ENCODE results near the gene ABHD15. TPM values are rescaled to one million over a fixed set of nuclear protein-coding genes. Genes with fewer than 3 reads are reported as not detected.
A peak's percentile ranks its signal among the peaks of the same experiment; 100 is the strongest.

The ABHD15 gene
- total RNA-seq, 1 donor from 2014 or later = 20.1 TPM

DNA sequence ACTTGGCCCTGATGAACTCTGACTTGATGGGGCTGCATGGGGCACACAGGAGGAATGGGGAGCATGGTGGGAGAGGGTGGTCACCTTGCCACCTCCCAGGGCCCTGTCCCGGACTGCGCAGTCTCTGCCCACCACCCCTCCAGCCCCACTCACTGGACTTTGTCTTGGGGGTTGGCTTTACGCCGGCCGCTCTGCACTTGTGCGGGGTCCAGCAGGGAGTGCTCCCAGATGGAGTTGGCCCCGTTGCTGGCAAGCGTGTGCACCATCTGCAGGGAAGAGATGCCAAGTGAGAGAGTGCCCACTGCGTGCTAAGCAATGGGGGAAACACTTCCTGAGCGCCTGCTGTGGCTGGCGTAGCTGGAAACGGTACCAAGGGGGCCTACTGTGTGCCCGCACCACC lies 15.9 kb upstream of the ABHD15 start:
- Mint-ChIP-seq H3K4me1 (peaks cover 33% of the 10 kb centered on the region), H3K9me3 (no peaks in the 10 kb centered on the region), H3K36me3 (ENCODE audit: low read depth) (peaks cover 32% of the 10 kb centered on the region), H3K27me3 (no peaks in the 10 kb centered on the region), H3K4me3 (no peak overlapping the region), H3K27ac (no peak overlapping the region)
- no peak for DNase-seq
- intact Hi-C loops (cut with micrococcal nuclease) = loop anchor here (5.0 kb wide), 1 partner anchor 195 kb away; no protein-coding TSS in a partner anchor

DNA sequence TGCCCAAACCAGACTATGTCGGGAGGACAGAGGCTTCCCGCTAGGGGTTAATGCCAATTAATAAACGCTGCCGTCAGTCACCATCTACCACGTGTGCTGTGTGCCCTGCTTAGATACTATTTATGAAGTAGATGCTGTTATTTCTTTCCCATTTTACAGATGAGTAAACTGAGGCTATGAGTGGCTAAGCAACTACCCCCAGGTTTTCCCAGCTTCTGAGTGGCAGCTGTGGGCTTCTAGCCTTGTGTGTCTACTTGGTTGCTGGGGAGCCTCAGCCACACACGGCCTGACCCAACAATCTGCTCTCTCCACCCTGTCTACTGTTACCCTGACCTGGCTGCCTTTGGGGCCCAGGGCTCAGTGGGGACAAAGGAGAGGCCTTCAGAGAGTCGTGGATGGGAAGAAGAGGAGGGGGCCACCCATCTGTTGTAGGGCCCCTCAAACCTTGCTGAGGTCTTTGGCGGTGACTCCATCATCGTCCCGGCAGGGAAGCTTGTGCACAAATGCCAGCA lies 15.5 kb upstream of the ABHD15 start:
- peaks cover 35% of the 10 kb centered on the region for H3K36me3 Mint-ChIP-seq (ENCODE audit: low read depth)
- H3K27ac Mint-ChIP-seq = peak overlapping the region; percentile 43
- H3K4me3 Mint-ChIP-seq = no peak overlapping the region
- no peak for DNase-seq
- no peaks in the 10 kb centered on the region for H3K9me3 Mint-ChIP-seq
- intact Hi-C loops (cut with micrococcal nuclease) = loop anchor here (5.0 kb wide), 1 partner anchor 195 kb away; no protein-coding TSS in a partner anchor
- no peaks in the 10 kb centered on the region for H3K27me3 Mint-ChIP-seq
- peaks cover 28% of the 10 kb centered on the region for H3K4me1 Mint-ChIP-seq

DNA sequence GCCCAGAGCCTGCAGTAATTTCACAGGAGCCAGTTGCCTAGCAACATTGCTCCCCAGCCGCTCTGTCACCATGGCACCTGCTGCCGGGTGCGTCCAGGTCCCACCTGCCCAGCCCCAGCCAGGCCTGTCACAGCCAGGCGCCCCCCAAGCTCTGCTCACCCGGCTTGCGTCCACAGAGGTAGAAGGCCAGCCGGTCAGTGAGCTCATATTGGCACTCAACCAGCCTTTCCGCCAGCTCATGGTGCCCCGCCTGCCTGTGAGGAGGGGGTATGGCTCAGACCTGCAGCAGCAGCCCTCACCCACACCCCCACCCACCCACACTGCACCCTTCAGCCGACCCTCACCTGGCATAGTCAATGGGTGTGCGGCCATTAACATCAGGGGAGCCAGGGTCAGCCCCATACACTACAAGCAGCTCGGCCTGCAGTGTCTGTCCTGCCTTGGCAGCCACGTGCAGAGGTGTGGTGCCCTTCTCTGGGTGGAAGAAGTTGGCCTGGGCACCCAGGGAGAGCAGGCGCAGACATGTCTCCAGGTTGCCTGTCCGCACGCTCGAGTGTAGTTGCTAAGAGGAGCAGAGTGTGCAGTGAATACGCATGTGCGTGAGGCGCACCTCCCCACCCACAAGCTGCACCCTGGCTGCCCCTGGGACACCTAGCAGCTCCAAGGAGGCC lies 14.9 kb upstream of the ABHD15 start:
- Mint-ChIP-seq H3K9me3 (no peaks in the 10 kb centered on the region), H3K4me1 (peaks cover 25% of the 10 kb centered on the region), H3K27me3 (no peaks in the 10 kb centered on the region), H3K27ac (no peak overlapping the region), H3K36me3 (ENCODE audit: low read depth) (peaks cover 35% of the 10 kb centered on the region), H3K4me3 (no peak overlapping the region)
- DNase-seq = no peak
- intact Hi-C loops (cut with micrococcal nuclease) = loop anchor here (5.0 kb wide), 1 partner anchor 196 kb away; no protein-coding TSS in a partner anchor

DNA sequence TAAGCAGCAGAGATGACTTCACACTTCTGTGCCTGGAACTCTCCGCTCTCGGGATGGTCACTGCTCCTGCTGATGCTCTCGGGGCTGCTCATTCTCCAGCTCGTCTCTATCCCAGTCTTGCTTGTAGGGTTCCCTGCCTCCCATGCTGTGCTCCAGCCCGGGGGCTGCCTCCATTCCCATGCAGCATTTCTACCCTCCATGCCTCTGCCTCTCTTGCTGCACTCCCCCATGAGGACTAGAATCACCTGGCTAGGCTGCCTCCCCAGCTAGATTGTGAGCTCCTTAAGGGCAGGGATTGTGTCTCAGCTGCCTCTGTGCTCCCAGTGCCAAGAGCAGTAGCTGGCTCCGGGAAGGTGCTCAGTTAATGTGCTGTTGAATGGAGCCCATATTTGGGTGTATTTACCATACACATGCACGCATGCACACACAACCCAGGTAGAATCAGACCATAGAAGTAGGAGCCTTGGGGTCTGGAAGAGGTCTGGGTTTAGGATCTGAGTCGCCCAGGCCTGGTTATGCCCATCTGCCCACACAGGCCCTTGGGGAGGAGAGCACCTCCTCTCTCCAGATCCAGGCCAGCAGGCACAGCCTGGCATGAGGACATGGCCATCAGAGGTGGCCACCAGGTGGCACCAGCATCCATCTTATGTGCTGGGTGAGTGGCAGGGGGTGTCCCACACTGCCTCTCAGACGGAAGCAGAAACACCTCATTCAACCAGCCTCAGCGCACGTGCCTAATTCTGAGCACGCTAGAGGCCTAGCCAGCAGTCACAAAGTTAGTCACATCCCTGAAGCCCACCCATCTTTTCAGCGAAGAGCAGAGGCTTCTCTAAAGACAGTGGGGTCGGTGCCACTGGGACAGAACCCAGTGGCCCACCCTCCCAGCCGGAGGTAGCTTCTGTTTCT lies 13.3 kb upstream of the ABHD15 start:
- H3K9me3 Mint-ChIP-seq = no peaks in the 10 kb centered on the region
- H3K36me3 Mint-ChIP-seq (ENCODE audit: low read depth) = peaks cover 44% of the 10 kb centered on the region
- DNase-seq = peak; percentile 96
- no peaks in the 10 kb centered on the region for H3K27me3 Mint-ChIP-seq
- H3K27ac Mint-ChIP-seq = peak overlapping the region; percentile 82
- H3K4me3 Mint-ChIP-seq = no peak overlapping the region
- intact Hi-C loops (cut with micrococcal nuclease) = loop anchor here (1.0 to 5.0 kb wide), 3 partner anchors 11 to 197 kb away; no protein-coding TSS in a partner anchor
- peaks cover 13% of the 10 kb centered on the region for H3K4me1 Mint-ChIP-seq

DNA sequence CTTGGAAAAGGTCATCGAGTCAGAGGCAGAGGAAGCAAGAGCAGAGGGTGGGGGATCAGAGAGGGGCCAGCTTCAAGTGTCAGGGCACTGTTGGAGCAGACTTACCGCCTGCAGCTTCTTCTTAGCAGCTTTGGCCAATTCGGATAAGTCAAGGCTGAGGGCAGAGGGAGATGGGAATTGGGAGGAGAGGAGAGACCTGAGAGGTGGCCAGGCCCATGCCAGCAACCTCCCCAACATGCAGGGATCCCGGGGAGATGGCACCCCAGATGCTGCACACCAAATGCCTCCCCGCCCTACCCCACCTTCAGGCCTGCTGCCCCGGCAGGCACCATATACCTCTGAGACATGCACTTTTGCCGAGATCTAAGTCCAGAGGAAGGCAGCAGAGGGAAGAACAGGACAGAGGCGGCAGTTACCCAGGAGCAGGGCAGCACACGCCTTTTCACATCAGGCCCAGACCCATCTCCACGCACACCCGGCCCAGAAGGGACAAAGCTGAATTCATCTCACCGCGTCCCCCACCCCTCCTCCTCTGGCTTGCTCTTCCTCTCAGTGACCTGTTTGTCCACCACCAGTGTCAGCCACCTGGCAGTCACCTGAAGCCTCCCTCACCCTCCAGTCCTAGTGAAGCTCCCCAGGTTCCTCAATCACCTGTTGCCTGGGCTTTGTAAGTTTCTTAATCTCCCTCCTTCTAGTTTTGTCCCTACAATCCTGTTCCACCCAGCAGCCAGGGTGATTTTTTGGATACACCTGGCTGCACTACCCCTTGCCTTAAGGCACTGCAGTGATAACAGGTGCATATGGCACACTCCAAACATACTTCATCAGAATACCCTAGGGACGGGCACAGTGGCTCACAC lies 12.0 kb upstream of the ABHD15 start:
- Mint-ChIP-seq H3K9me3 (no peaks in the 10 kb centered on the region), H3K27ac (no peak overlapping the region), H3K4me3 (no peak overlapping the region), H3K4me1 (peaks cover 5% of the 10 kb centered on the region), H3K27me3 (no peaks in the 10 kb centered on the region), H3K36me3 (ENCODE audit: low read depth) (peaks cover 55% of the 10 kb centered on the region)
- no peak for DNase-seq
- intact Hi-C loops (cut with micrococcal nuclease) = no loop called here

DNA sequence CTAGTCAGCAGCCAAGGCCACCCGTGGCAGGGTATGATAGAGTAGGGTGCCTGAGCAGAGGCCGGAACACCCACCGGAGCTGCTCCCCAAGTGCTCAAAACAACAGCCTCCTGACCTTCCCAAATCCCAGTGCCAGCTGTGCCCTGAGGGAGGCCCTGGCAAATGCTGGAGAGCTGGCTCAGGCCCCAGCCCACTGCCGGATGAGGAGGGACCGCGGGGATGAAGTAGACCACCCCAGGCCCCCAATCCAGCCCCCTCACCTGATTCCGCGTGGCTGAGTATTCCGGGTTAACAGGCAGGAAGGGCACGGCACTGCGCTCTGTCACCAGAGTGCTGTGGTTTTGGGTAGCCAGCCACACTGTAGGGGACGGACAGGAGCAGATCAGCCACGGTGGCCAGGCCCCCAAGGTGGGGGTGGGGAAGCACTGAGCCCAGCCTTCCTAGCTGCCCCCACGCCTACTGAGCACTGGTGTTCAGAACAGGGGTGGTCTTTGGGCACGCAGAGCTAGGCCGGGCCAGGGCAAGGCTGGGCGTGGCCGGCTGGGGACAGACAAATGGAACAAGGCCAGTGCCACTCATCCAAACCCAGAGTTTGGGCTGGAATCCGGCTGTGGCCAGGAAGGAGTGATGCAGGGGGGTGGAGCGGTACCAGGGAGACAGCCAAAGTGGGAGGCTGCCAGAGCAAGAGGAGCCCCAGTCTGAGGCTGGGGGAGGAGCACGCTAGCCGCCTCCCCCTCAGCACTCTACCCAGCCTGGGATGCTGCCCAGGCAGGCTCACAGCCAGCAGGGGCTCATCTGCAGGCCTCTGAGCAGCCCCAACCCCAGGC lies 10.8 kb upstream of the ABHD15 start:
- peaks cover 6% of the 10 kb centered on the region for H3K4me1 Mint-ChIP-seq
- no peak overlapping the region for H3K27ac Mint-ChIP-seq
- peaks cover 49% of the 10 kb centered on the region for H3K36me3 Mint-ChIP-seq (ENCODE audit: low read depth)
- intact Hi-C loops (cut with micrococcal nuclease) = no loop called here
- H3K27me3 Mint-ChIP-seq = no peaks in the 10 kb centered on the region
- no peak for DNase-seq
- H3K9me3 Mint-ChIP-seq = no peaks in the 10 kb centered on the region
- no peak overlapping the region for H3K4me3 Mint-ChIP-seq

DNA sequence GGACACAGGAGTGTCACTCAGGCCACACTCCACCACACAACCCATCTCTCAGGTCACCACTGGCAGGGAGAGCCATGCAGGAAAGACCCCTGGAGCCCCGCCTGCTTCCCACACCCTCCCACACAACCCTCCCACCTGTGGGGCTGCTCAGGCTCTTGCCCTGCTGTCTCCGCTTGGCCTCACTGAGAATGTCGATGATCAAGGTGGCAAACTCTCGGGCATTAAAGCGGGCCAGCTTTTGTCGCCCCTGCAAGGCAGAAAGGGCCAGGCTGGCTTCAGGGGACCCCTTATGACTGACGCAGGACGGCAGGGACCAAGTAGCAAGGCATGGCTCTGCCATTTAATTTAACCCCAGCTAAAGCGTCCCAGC lies 10.1 kb upstream of the ABHD15 start:
- Mint-ChIP-seq H3K36me3 (ENCODE audit: low read depth) (peaks cover 46% of the 10 kb centered on the region), H3K9me3 (no peaks in the 10 kb centered on the region), H3K4me3 (no peak overlapping the region), H3K27me3 (no peaks in the 10 kb centered on the region), H3K4me1 (peaks cover 6% of the 10 kb centered on the region), H3K27ac (no peak overlapping the region)
- no peak for DNase-seq
- intact Hi-C loops (cut with micrococcal nuclease) = no loop called here

DNA sequence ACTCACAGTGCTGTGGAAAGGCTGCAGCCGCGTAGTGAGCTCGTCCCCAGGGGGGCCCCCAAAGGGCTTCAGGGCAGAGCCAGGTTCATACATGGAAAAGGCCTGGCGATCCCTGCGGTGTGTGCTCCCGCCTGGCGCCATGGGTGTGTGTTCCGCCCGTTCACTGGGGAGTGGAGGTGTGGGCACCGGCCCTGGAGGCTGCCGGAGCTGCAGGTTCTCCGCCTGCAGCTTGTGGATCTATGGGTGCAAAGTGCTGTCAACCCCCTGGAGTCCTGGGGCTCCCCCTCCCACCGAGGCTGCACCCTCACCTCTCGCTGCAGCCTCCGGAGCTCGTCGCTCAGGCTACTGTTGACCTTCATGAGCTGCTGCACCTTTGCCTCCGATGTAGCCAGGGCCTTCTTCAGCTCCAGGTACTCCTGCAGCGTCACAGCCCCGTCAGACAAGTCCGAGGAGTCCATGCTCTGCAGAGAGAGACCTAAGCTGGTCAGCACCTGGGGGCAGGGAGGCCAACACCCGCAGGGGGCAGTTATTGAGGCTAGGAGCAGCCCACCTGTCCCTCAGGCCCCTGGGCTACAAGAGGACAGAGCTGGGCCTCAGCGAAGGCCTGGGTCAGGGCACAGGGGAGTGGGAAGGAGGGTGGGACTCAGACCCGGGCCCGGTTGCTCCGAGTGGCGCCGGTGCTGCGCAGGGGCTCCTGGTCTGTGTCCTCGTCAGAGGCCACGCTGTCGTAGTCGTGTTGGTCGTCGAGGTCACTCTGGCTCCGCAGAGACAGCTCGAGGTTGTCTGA lies 9.6 kb upstream of the ABHD15 start:
- Mint-ChIP-seq H3K4me1 (peaks cover 6% of the 10 kb centered on the region), H3K9me3 (no peaks in the 10 kb centered on the region), H3K36me3 (ENCODE audit: low read depth) (peaks cover 46% of the 10 kb centered on the region), H3K27ac (no peak overlapping the region), H3K27me3 (no peaks in the 10 kb centered on the region), H3K4me3 (no peak overlapping the region)
- DNase-seq = no peak
- intact Hi-C loops (cut with micrococcal nuclease) = no loop called here

DNA sequence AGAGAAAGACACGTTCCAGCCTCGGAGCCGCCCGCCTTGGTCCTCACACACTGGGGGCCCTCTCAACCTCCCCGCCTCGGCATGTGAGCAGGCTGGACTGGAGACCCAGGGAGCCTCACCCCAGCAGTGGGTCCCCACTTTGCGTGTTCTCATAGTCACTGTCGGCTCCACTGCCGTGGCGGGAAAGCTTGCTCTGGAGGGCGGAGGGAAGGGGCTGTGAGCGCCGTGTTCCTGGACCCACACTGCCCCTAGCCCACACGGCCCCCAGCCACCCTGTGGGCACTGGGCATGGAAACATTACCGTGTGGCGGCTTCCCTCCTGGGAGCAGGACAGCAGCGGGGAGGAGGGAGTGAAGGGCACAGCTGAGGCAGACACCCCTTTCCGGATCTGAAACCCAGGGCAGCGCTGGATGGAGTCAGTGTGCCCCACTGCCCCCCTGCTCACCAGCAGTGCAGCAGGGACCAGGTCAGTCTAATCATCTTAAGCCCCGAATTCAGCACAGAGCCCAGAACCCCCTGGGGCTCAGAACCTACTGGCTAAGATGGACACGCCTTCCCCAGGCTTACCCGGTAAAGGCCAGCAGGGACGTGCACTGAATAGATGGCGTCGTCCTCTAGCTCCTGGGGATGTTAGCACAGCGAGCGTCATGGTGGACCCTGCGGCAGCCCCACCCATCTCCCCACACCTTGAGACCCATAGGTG lies 8.8 kb upstream of the ABHD15 start:
- no peaks in the 10 kb centered on the region for H3K9me3 Mint-ChIP-seq
- peaks cover 47% of the 10 kb centered on the region for H3K36me3 Mint-ChIP-seq (ENCODE audit: low read depth)
- intact Hi-C loops (cut with micrococcal nuclease) = no loop called here
- no peaks in the 10 kb centered on the region for H3K27me3 Mint-ChIP-seq
- no peak overlapping the region for H3K27ac Mint-ChIP-seq
- DNase-seq = no peak
- peaks cover 6% of the 10 kb centered on the region for H3K4me1 Mint-ChIP-seq
- H3K4me3 Mint-ChIP-seq = no peak overlapping the region

DNA sequence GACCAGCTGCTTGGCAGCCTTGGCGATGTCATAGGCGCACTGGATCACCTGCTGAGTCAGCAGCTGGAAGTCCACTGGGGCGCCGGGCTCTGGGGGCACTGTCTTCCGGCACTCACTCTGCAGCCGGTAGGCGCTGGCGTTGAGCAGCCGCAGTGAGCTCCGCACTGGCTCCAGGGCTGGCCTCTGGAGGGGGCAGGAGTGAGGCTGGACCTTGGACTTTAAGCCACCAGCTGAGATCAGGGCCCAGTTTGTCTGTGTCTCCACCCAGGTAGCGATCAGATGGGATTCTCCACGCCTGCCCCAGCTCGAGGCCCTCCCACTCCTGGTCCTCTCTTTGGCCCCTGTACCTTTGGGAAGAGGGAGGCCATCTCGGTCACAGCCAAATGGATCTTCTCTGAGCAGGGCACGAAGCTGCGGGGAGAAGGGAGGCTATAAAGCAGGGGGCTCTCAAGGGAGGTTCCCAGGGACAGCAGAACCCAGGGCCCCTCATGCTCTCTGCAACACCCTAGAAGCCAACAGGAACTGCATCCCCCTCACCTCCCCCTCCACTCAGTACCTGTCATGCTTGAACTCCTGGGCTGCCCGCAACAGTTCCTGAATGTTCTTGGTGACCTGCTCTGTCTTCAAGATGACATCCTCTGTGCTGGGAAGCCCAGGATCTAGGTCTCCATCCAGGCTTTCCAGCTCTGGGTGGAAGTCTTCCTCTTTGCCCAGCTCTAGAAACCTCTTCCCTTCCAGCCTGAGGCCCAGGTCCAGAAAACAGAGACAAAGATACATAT lies 8.1 kb upstream of the ABHD15 start:
- Mint-ChIP-seq H3K4me3 (no peak overlapping the region), H3K27ac (no peak overlapping the region), H3K9me3 (no peaks in the 10 kb centered on the region), H3K4me1 (peaks cover 4% of the 10 kb centered on the region), H3K36me3 (ENCODE audit: low read depth) (peaks cover 46% of the 10 kb centered on the region), H3K27me3 (no peaks in the 10 kb centered on the region)
- intact Hi-C loops (cut with micrococcal nuclease) = no loop called here
- no peak for DNase-seq

DNA sequence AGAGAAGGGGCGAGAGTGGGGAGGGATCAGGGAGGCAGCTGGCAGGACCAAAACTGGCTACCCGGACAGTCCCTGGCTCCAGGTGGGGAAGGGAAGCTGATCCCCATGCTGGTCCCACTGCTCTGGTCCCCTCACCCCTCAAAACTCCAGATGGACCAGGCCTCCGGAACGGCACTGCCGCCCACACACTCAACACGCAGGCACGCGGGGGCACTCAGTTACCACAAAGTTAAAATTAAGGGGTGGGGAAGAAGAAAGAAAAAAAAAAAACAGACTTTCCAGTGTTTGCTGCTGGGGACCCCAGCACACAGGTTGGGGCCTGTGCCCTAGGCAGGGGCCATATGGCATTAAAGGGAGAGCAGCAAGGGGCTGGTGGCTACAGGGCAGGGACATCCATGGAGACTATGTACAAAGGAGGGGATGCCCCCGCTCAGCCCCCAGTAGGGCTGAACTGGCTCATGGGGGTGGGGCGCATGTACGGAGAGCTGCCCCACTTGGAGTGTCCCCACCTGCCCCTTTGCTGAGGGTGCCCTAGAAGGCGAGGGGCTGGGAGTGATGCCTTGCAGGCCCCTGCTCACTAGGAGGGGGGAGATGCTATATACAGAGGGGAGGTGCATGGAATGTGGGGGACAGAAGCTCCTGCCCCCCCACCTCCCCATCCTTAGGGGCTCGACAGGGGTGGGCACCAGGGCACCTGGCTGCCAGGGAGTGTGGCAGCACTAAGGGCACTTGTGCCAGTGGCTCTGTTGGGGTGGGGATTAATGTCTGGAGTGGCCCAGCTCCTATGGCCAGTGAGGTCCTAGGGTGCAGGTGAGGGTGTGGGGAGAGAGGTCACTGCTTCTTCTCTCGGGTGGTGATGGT lies 7.3 kb upstream of the ABHD15 start:
- intact Hi-C loops (cut with micrococcal nuclease) = no loop called here
- DNase-seq = no peak
- H3K4me1 Mint-ChIP-seq = peaks cover 9% of the 10 kb centered on the region
- H3K36me3 Mint-ChIP-seq (ENCODE audit: low read depth) = peaks cover 45% of the 10 kb centered on the region
- H3K27me3 Mint-ChIP-seq = no peaks in the 10 kb centered on the region
- H3K4me3 Mint-ChIP-seq = no peak overlapping the region
- no peaks in the 10 kb centered on the region for H3K9me3 Mint-ChIP-seq
- no peak overlapping the region for H3K27ac Mint-ChIP-seq

Measured in activated CD4-positive, alpha-beta T cell treated with anti-CD3 and anti-CD28 coated beads, Interleukin-2, amount 10 ng/mL, durations not matched to agents 24 days and 14 days (primary cell).